GM13977 (cell line): ENCODE results near the gene MTFR1L.

Experiments
- DNase-seq: peaks from one replicate; pipeline ENCODE4 v3.0.0; 2012; ENCODE audit warnings: low spot score
- CTCF ChIP-seq: IDR thresholded peaks from 2 replicates; pipeline ENCODE4 v1.5.1; 2012; ENCODE audit warnings: mild to moderate bottlenecking, control low read depth; ENCODE audit not compliant: insufficient read depth; ENCODE audit errors: extremely low read depth, missing control alignments
- in situ Hi-C: fragments of 300-500 bp; cut with MboI; formaldehyde crosslinking; loops from one replicate; pipeline ENCODE4 v1.12.0; 2022; ENCODE audit warnings: low sequenced_read_pairs, low pct_unique_long_range_greater_than_20kb, mixed read lengths, inconsistent platforms; ENCODE audit not compliant: unreplicated experiment

Gene MTFR1L

GRCh38 chr1:25878690-25879089 lies 58.9 kb downstream of the MTFR1L start:
- TF ChIP-seq CTCF: no peak
- DNase-seq: no peak
- in situ Hi-C loops: no loop called here

GRCh38 chr1:25879675-25880074 lies 59.9 kb downstream of the MTFR1L start:
- no peak for DNase-seq
- in situ Hi-C loops: no loop called here
- no peak for TF ChIP-seq CTCF

GRCh38 chr1:25880518-25880917 lies 60.8 kb downstream of the MTFR1L start:
- no peak for DNase-seq
- in situ Hi-C loops: no loop called here
- no peak for TF ChIP-seq CTCF

- in situ Hi-C loops: no loop called here
- TF ChIP-seq CTCF: no peak
- DNase-seq: no peak
Observed at GRCh38 chr1:25881266-25881665, 61.5 kb downstream of the MTFR1L start.
